Measurements from ENCODE around the gene TMEM231.
A peak's percentile ranks its signal among the peaks of the same experiment; 100 is the strongest.

The TMEM231 gene

GRCh38 chr16:75497558-75497957 is 58.5 kb downstream of the TMEM231 start:
- DNase-seq (ENCODE audit: low read depth, low spot score), result peak; percentile 33
- TF ChIP-seq, protein P1, sequence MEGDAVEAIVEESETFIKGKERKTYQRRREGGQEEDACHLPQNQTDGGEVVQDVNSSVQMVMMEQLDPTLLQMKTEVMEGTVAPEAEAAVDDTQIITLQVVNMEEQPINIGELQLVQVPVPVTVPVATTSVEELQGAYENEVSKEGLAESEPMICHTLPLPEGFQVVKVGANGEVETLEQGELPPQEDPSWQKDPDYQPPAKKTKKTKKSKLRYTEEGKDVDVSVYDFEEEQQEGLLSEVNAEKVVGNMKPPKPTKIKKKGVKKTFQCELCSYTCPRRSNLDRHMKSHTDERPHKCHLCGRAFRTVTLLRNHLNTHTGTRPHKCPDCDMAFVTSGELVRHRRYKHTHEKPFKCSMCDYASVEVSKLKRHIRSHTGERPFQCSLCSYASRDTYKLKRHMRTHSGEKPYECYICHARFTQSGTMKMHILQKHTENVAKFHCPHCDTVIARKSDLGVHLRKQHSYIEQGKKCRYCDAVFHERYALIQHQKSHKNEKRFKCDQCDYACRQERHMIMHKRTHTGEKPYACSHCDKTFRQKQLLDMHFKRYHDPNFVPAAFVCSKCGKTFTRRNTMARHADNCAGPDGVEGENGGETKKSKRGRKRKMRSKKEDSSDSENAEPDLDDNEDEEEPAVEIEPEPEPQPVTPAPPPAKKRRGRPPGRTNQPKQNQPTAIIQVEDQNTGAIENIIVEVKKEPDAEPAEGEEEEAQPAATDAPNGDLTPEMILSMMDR (IDR thresholded peaks at IDR 0.05; ENCODE audit: low read depth, low read length), result no peak
- no peak overlapping the region for H3K4me3 ChIP-seq (ENCODE audit: low read depth, low read length)
- in situ Hi-C loops (cut with HindIII; ENCODE audit: low sequenced_read_pairs), result no loop called here

- TF ChIP-seq, protein P1 (IDR thresholded peaks at IDR 0.05; ENCODE audit: low read depth, low read length), result no peak
- H3K4me3 ChIP-seq (ENCODE audit: low read depth, low read length), result peak within 1 kb of the TSS; percentile 48
- in situ Hi-C loops (cut with HindIII; ENCODE audit: low sequenced_read_pairs), result no loop called here
- DNase-seq (ENCODE audit: low read depth, low spot score), result peak; percentile 22
Measured at GRCh38 chr16:75495076-75495674, 60.9 kb downstream of the TMEM231 start, which contains the start of gene CHST6. Gene CHST6, minus strand, starts transcription at chr16:75495441. Its CDS starts 15,613 bp downstream, at chr16:75479828.

GRCh38 chr16:75494661-75495075 is 61.4 kb downstream of the TMEM231 start:
- DNase-seq (ENCODE audit: low read depth, low spot score), result no peak
- H3K4me3 ChIP-seq (ENCODE audit: low read depth, low read length), result peak overlapping the region; percentile 48
- in situ Hi-C loops (cut with HindIII; ENCODE audit: low sequenced_read_pairs), result no loop called here

GRCh38 chr16:75494184-75494583 is 61.9 kb downstream of the TMEM231 start:
- H3K4me3 ChIP-seq (ENCODE audit: low read depth, low read length), result peak overlapping the region; percentile 48
- DNase-seq (ENCODE audit: low read depth, low spot score), result no peak
- in situ Hi-C loops (cut with HindIII; ENCODE audit: low sequenced_read_pairs), result no loop called here
- TF ChIP-seq, protein P1 (IDR thresholded peaks at IDR 0.05; ENCODE audit: low read depth, low read length), result no peak

More at GRCh38 chr16:75494661-75495075, 61.4 kb downstream of the TMEM231 start:
- TF ChIP-seq, protein P1 (IDR thresholded peaks at IDR 0.05; ENCODE audit: low read depth, low read length), result no peak

GRCh38 chr16:75491876-75492275 is 64.2 kb downstream of the TMEM231 start:
- TF ChIP-seq, protein P1 (IDR thresholded peaks at IDR 0.05; ENCODE audit: low read depth, low read length), result peak; percentile 26
- no peak overlapping the region for H3K4me3 ChIP-seq (ENCODE audit: low read depth, low read length)
- DNase-seq (ENCODE audit: low read depth, low spot score), result no peak
- in situ Hi-C loops (cut with HindIII; ENCODE audit: low sequenced_read_pairs), result no loop called here

GRCh38 chr16:75488322-75488721 is 67.7 kb downstream of the TMEM231 start:
- in situ Hi-C loops (cut with HindIII; ENCODE audit: low sequenced_read_pairs), result no loop called here
- DNase-seq (ENCODE audit: low read depth, low spot score), result no peak
- TF ChIP-seq, protein P1 (IDR thresholded peaks at IDR 0.05; ENCODE audit: low read depth, low read length), result no peak
- no peak overlapping the region for H3K4me3 ChIP-seq (ENCODE audit: low read depth, low read length)

Measured in astrocyte of the spinal cord (primary cell).